HepG2 (cell line): ENCODE results near the gene DPP7. TPM values are rescaled to one million over a fixed set of nuclear protein-coding genes. Genes with fewer than 3 reads are reported as not detected.
A peak's percentile ranks its signal among the peaks of the same experiment; 100 is the strongest.

Source experiments
- HMGA1 ChIP-seq: sonication (generic); formaldehyde crosslinking; conservative IDR thresholded peaks from 2 replicates; pipeline ENCODE4 v1.4.0; 2020; ENCODE audit warnings: missing genetic modification reagents
- IKZF1 ChIP-seq: fragments of 450-650 bp; IDR thresholded peaks from 2 replicates; pipeline ENCODE4 v1.7.1; 2016
- MEIS2 ChIP-seq: sonication (generic); formaldehyde crosslinking; IDR thresholded peaks from 2 replicates; pipeline ENCODE4 v1.9.0; 2021; ENCODE audit warnings: mild to moderate bottlenecking, missing genetic modification reagents
- NR2F6 ChIP-seq, 2 experiments: IDR thresholded peaks; 2 replicates each; pipeline ENCODE4 v1.6.1; 2016; ENCODE audit warnings: antibody characterized with exemption in 1 of 2, mild to moderate bottlenecking in 1 of 2
- SKI ChIP-seq: fragments of 450-650 bp; IDR thresholded peaks from one replicate; pipeline ENCODE4 v1.6.1; 2018; ENCODE audit warnings: mild to moderate bottlenecking; ENCODE audit not compliant: partially characterized antibody
- ZC3H13 ChIP-seq: sonication (generic); formaldehyde crosslinking; IDR thresholded peaks from 2 replicates; pipeline ENCODE4 v1.8.1; 2023; ENCODE audit warnings: mild to moderate bottlenecking, missing genetic modification reagents, moderate library complexity
- ZNF766 ChIP-seq: sonication (generic); formaldehyde crosslinking; IDR thresholded peaks from 2 replicates; pipeline ENCODE4 v1.5.0; 2020; ENCODE audit warnings: missing genetic modification reagents, borderline replicate concordance
- polyA plus RNA-seq, 8 experiments: library from polyadenylated mRNA; depleted of rRNA in 3 of 8; stranded (reverse) in 7 of 8; unstranded in 1 of 8; fragments of >200 nt; fragmentation: Illumina TruSeq in 4 of 8; extraction: Trizol in 4 of 8; gene quantifications; 2 replicates each; pipeline versions ENCODE4 v1.2.1 to v1.2.3, GENCODE V29; 2011 to 2016; ENCODE audit warnings: low read depth in 4 of 8, missing spikeins in 1 of 8, mixed read lengths in 1 of 8; ENCODE audit not compliant: insufficient read depth in 1 of 8
- total RNA-seq, 5 experiments: library from RNA; depleted of rRNA; stranded (reverse); fragments of >200 nt; fragmentation: Illumina TruSeq; extraction: Trizol; gene quantifications; 2 replicates each; pipeline ENCODE4 v1.2.3, GENCODE V29; 2016; ENCODE audit warnings: low read depth in 1 of 5
- TF ChIP-seq, protein P1 (sequence below): sonication (generic); formaldehyde crosslinking; IDR thresholded peaks from 2 replicates; pipeline ENCODE4 v1.4.0; 2020; ENCODE audit warnings: missing genetic modification reagents
- TF ChIP-seq, protein P2 (sequence below): sonication (generic); formaldehyde crosslinking; IDR thresholded peaks from 2 replicates; pipeline ENCODE4 v1.5.1; 2020; ENCODE audit warnings: mild to moderate bottlenecking, missing genetic modification reagents, moderate library complexity
- TF ChIP-seq, protein P3 (sequence below): sonication (generic); formaldehyde crosslinking; IDR thresholded peaks from 2 replicates; pipeline ENCODE4 v1.4.0; 2020; ENCODE audit warnings: missing genetic modification reagents
- TF ChIP-seq, protein P4 (sequence below): sonication (generic); formaldehyde crosslinking; IDR thresholded peaks from 2 replicates; pipeline ENCODE4 v1.5.0; 2020; ENCODE audit warnings: mild to moderate bottlenecking, missing genetic modification reagents, moderate library complexity
- TF ChIP-seq, protein P5 (sequence below): IDR thresholded peaks from 2 replicates; pipeline ENCODE4 v1.6.1; 2016
- TF ChIP-seq, protein P6 (sequence below): sonication (generic); formaldehyde crosslinking; conservative IDR thresholded peaks from 2 replicates; pipeline ENCODE4 v1.8.0; 2022; ENCODE audit warnings: mild to moderate bottlenecking, moderate library complexity, missing genetic modification reagents
- TF ChIP-seq, protein P7 (sequence below): sonication (generic); IDR thresholded peaks from 2 replicates; pipeline ENCODE4 v1.6.1; 2016; ENCODE audit warnings: low read depth, borderline replicate concordance

DPP7 gene
- total and polyA plus RNA-seq, 2 of the 13 experiments (the other 11 are each of a cell fraction or from before 2014, with no cell fraction given): 1.2 to 4.5 TPM

DNA sequence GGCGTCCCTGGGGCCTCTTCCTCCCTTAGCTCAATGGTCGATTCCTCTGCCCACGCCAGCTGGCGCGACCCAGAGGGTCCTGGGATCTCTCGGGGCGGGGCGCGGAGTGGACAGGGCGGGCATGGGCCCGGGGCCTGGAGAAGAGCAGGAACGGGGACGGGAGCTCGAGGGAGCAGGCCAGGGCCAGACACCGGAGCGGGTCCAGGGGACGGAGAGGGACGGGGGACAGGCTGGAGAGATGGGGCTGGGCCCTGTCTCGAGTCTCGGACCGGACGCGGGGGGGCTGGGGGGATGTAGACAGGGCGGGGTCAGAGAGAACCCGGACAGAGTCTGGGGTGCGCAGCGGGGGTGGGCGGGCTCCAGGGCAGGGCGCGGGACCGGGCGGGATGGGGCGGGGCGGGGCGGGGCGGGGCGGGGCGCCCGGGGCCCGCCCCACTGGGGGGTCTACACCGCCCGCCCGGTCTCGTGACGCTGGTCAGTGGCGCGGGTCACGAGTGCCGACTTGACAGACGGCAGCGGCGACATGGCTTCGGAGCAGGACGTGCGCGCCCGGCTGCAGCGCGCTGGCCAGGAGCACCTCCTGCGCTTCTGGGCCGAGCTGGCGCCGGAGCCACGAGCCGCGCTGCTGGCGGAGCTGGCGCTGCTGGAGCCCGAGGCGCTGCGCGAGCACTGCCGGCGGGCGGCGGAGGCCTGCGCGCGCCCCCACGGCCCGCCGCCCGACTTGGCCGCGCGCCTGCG lies 37.4 kb downstream of the DPP7 start, which contains the start of gene UAP1L1 (continued):
- TF ChIP-seq HMGA1 (no peak), IKZF1 (no peak), ZC3H13 (CRISPR knock-in tag) (peak; percentile 57; the same call in 1 of the 2 replicates), MEIS2 (CRISPR knock-in tag) (peak; percentile 23; the same call in 1 of the 2 replicates), NR2F6 (IDR thresholded peaks at IDR 0.05) (no peak), NR2F6 (CRISPR knock-in tag; IDR thresholded peaks at IDR 0.05) (no peak), SKI (no peak), ZNF766 (CRISPR knock-in tag) (no peak)
- TF ChIP-seq, protein P1, sequence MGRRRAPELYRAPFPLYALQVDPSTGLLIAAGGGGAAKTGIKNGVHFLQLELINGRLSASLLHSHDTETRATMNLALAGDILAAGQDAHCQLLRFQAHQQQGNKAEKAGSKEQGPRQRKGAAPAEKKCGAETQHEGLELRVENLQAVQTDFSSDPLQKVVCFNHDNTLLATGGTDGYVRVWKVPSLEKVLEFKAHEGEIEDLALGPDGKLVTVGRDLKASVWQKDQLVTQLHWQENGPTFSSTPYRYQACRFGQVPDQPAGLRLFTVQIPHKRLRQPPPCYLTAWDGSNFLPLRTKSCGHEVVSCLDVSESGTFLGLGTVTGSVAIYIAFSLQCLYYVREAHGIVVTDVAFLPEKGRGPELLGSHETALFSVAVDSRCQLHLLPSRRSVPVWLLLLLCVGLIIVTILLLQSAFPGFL (CRISPR knock-in tag): no peak
- TF ChIP-seq, protein P2, sequence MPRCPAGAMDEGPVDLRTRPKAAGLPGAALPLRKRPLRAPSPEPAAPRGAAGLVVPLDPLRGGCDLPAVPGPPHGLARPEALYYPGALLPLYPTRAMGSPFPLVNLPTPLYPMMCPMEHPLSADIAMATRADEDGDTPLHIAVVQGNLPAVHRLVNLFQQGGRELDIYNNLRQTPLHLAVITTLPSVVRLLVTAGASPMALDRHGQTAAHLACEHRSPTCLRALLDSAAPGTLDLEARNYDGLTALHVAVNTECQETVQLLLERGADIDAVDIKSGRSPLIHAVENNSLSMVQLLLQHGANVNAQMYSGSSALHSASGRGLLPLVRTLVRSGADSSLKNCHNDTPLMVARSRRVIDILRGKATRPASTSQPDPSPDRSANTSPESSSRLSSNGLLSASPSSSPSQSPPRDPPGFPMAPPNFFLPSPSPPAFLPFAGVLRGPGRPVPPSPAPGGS: no peak
- TF ChIP-seq, protein P3, sequence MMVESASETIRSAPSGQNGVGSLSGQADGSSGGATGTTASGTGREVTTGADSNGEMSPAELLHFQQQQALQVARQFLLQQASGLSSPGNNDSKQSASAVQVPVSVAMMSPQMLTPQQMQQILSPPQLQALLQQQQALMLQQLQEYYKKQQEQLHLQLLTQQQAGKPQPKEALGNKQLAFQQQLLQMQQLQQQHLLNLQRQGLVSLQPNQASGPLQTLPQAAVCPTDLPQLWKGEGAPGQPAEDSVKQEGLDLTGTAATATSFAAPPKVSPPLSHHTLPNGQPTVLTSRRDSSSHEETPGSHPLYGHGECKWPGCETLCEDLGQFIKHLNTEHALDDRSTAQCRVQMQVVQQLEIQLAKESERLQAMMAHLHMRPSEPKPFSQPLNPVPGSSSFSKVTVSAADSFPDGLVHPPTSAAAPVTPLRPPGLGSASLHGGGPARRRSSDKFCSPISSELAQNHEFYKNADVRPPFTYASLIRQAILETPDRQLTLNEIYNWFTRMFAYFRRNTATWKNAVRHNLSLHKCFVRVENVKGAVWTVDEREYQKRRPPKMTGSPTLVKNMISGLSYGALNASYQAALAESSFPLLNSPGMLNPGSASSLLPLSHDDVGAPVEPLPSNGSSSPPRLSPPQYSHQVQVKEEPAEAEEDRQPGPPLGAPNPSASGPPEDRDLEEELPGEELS (CRISPR knock-in tag): no peak
- TF ChIP-seq, protein P4, sequence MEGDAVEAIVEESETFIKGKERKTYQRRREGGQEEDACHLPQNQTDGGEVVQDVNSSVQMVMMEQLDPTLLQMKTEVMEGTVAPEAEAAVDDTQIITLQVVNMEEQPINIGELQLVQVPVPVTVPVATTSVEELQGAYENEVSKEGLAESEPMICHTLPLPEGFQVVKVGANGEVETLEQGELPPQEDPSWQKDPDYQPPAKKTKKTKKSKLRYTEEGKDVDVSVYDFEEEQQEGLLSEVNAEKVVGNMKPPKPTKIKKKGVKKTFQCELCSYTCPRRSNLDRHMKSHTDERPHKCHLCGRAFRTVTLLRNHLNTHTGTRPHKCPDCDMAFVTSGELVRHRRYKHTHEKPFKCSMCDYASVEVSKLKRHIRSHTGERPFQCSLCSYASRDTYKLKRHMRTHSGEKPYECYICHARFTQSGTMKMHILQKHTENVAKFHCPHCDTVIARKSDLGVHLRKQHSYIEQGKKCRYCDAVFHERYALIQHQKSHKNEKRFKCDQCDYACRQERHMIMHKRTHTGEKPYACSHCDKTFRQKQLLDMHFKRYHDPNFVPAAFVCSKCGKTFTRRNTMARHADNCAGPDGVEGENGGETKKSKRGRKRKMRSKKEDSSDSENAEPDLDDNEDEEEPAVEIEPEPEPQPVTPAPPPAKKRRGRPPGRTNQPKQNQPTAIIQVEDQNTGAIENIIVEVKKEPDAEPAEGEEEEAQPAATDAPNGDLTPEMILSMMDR (CRISPR knock-in tag): 0 out of 2 replicates have a peak, but pooled peaks have one; percentile 4
- TF ChIP-seq, protein P5, sequence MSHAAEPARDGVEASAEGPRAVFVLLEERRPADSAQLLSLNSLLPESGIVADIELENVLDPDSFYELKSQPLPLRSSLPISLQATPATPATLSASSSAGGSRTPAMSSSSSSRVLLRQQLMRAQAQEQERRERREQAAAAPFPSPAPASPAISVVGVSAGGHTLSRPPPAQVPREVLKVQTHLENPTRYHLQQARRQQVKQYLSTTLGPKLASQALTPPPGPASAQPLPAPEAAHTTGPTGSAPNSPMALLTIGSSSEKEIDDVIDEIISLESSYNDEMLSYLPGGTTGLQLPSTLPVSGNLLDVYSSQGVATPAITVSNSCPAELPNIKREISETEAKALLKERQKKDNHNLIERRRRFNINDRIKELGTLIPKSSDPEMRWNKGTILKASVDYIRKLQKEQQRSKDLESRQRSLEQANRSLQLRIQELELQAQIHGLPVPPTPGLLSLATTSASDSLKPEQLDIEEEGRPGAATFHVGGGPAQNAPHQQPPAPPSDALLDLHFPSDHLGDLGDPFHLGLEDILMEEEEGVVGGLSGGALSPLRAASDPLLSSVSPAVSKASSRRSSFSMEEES: peak; percentile 65; the same call in 1 of the 2 replicates
- TF ChIP-seq, protein P6, sequence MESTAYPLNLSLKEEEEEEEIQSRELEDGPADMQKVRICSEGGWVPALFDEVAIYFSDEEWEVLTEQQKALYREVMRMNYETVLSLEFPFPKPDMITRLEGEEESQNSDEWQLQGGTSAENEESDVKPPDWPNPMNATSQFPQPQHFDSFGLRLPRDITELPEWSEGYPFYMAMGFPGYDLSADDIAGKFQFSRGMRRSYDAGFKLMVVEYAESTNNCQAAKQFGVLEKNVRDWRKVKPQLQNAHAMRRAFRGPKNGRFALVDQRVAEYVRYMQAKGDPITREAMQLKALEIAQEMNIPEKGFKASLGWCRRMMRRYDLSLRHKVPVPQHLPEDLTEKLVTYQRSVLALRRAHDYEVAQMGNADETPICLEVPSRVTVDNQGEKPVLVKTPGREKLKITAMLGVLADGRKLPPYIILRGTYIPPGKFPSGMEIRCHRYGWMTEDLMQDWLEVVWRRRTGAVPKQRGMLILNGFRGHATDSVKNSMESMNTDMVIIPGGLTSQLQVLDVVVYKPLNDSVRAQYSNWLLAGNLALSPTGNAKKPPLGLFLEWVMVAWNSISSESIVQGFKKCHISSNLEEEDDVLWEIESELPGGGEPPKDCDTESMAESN: no peak
- TF ChIP-seq, protein P7, sequence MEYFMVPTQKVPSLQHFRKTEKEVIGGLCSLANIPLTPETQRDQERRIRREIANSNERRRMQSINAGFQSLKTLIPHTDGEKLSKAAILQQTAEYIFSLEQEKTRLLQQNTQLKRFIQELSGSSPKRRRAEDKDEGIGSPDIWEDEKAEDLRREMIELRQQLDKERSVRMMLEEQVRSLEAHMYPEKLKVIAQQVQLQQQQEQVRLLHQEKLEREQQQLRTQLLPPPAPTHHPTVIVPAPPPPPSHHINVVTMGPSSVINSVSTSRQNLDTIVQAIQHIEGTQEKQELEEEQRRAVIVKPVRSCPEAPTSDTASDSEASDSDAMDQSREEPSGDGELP: peak; percentile 27; the same call in 1 of the 2 replicates
